Measurements from ENCODE around the gene C5orf24. TPM values are rescaled to one million over a fixed set of nuclear protein-coding genes. Genes with fewer than 3 reads are reported as not detected.

Gene C5orf24
- polyA plus RNA-seq, 3 donors: 5.6 to 17.1 (median 6.6) TPM

DNA sequence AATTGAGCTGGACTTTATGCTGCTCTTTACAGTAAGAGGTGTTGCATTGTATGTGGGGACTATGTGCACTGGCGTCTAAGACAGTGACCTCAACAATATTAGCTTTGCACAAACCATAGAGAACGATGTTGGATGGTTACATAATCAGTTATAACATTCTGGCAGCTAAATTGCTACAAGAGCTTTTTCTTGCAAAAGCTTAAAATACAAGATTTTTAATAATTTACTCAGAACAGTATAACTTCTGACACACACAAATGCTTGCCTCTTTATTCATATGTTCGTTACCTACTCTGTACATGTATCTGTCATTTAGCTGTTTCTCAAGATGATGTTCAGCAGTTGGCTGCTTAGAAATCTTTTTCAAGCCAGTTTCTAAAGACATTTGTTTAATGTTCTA is 11.6 kb downstream of the C5orf24 start:
- H2AFZ ChIP-seq (ENCODE audit: insufficient read depth, low read depth, low read length, poor library complexity, severe bottlenecking): no peak overlapping the region
- DNase-seq: no peak

DNA sequence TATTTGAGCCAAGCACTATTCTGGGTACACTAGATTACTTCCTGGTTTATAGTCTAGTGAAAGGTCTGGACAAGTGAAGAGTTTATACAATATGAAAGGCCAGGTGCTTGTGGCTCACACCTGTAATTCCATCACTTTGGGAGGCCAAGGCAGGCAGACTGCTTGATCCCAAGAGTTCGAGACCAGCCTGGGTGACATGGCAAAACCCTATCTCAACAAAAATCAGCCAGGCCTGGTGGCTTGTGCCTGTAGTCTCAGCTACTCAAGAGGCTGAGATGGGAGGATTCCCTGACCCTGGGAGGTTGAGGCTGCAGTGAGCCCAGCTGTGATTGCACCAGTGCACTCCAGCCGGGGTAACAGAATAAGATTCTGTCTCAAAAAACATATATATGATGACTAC is 18.9 kb downstream of the C5orf24 start:
- no peaks in the 10 kb centered on the region for H3K4me1 Mint-ChIP-seq
- Histone ChIP-seq H3K4me2 (replicated peaks; ENCODE audit: extremely low read depth, low read length, poor library complexity, severe bottlenecking) (no peak overlapping the region), H3K36me3 (replicated peaks in 1 of 2; ENCODE audit: control insufficient read depth in 1 of 2, insufficient read depth in 2 of 2, low read length in 2 of 2) (peaks cover 7 to 17% of the 10 kb centered on the region in 2 donors), H3K79me2 (ENCODE audit: insufficient read depth, low read length) (no peaks in the 10 kb centered on the region), H3K27ac (ENCODE audit: low read depth in 1 of 2, low read length in 2 of 2) (no peak overlapping the region), H3K9ac (ENCODE audit: insufficient read depth, low read length, poor library complexity, severe bottlenecking) (no peak overlapping the region), H2AFZ (ENCODE audit: insufficient read depth, low read depth, low read length, poor library complexity, severe bottlenecking) (no peak overlapping the region), H3K4me3 (replicated peaks in 1 of 3; ENCODE audit: low read depth in 2 of 3, low read length in 3 of 3) (no peak overlapping the region), H3K4me1 (ENCODE audit: control insufficient read depth in 1 of 2, insufficient read depth in 2 of 2, low read length in 2 of 2) (no peaks in the 10 kb centered on the region), H3K27me3 (ENCODE audit: control insufficient read depth in 2 of 2, insufficient read depth in 2 of 2, low read length in 2 of 2) (no peaks in the 10 kb centered on the region), H4K20me1 (ENCODE audit: insufficient read depth, low read length) (no peaks in the 10 kb centered on the region), H3K9me3 (replicated peaks in 1 of 2; ENCODE audit: control insufficient read depth in 1 of 2, insufficient read depth in 1 of 2, low read length in 2 of 2) (no peaks in the 10 kb centered on the region)
- H3K36me3 Mint-ChIP-seq: peaks cover 12 to 21% of the 10 kb centered on the region in 2 donors
- intact Hi-C loops (cut with micrococcal nuclease): no loop called here
- no peaks in the 10 kb centered on the region for H3K9me3 Mint-ChIP-seq
- no peak overlapping the region for H3K27ac Mint-ChIP-seq
- TF ChIP-seq, protein P1, sequence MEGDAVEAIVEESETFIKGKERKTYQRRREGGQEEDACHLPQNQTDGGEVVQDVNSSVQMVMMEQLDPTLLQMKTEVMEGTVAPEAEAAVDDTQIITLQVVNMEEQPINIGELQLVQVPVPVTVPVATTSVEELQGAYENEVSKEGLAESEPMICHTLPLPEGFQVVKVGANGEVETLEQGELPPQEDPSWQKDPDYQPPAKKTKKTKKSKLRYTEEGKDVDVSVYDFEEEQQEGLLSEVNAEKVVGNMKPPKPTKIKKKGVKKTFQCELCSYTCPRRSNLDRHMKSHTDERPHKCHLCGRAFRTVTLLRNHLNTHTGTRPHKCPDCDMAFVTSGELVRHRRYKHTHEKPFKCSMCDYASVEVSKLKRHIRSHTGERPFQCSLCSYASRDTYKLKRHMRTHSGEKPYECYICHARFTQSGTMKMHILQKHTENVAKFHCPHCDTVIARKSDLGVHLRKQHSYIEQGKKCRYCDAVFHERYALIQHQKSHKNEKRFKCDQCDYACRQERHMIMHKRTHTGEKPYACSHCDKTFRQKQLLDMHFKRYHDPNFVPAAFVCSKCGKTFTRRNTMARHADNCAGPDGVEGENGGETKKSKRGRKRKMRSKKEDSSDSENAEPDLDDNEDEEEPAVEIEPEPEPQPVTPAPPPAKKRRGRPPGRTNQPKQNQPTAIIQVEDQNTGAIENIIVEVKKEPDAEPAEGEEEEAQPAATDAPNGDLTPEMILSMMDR (IDR thresholded peaks at IDR 0.05): no peak
- DNase-seq: no peak
- peaks cover 0 to 2% (median 0%) of the 10 kb centered on the region in 3 donors for H3K27me3 Mint-ChIP-seq (ENCODE audit: low read depth in 3 of 3)
- no CpG with 5 or more reads among the region's 2 CpGs for WGBS (ENCODE audit: insufficient coverage)
- H3K4me3 Mint-ChIP-seq: no peak overlapping the region

More for the DNA sequence above, 11.6 kb downstream of the C5orf24 start:
- no peaks in the 10 kb centered on the region for H3K9me3 ChIP-seq (replicated peaks in 1 of 2; ENCODE audit: control insufficient read depth in 1 of 2, insufficient read depth in 1 of 2, low read length in 2 of 2)
- H4K20me1 ChIP-seq (ENCODE audit: insufficient read depth, low read length): peaks cover 39% of the 10 kb centered on the region
- H3K4me3 ChIP-seq (replicated peaks in 1 of 3; ENCODE audit: low read depth in 2 of 3, low read length in 3 of 3): no peak overlapping the region
- H3K27ac Mint-ChIP-seq: no peak overlapping the region
- H3K4me1 Mint-ChIP-seq: no peaks in the 10 kb centered on the region
- H3K27me3 Mint-ChIP-seq (ENCODE audit: low read depth in 3 of 3): peaks cover 0 to 2% (median 0%) of the 10 kb centered on the region in 3 donors
- TF ChIP-seq, protein P1 (IDR thresholded peaks at IDR 0.05): no peak
- no peak overlapping the region for H3K27ac ChIP-seq (ENCODE audit: low read depth in 1 of 2, low read length in 2 of 2)
- peaks cover 53 to 82% of the 10 kb centered on the region in 2 donors for H3K36me3 ChIP-seq (replicated peaks in 1 of 2; ENCODE audit: control insufficient read depth in 1 of 2, insufficient read depth in 2 of 2, low read length in 2 of 2)
- no peak overlapping the region for H3K4me2 ChIP-seq (replicated peaks; ENCODE audit: extremely low read depth, low read length, poor library complexity, severe bottlenecking)
- intact Hi-C loops (cut with micrococcal nuclease): no loop called here
- no peaks in the 10 kb centered on the region for H3K9me3 Mint-ChIP-seq
- H3K79me2 ChIP-seq (ENCODE audit: insufficient read depth, low read length): peaks cover 27% of the 10 kb centered on the region
- no peak overlapping the region for H3K9ac ChIP-seq (ENCODE audit: insufficient read depth, low read length, poor library complexity, severe bottlenecking)
- H3K27me3 ChIP-seq (ENCODE audit: control insufficient read depth in 2 of 2, insufficient read depth in 2 of 2, low read length in 2 of 2): no peaks in the 10 kb centered on the region
- no peak overlapping the region for H3K4me3 Mint-ChIP-seq
- peaks cover 44 to 61% of the 10 kb centered on the region in 2 donors for H3K36me3 Mint-ChIP-seq
- no CpG with 5 or more reads among the region's 3 CpGs for WGBS (ENCODE audit: insufficient coverage)
- H3K4me1 ChIP-seq (ENCODE audit: control insufficient read depth in 1 of 2, insufficient read depth in 2 of 2, low read length in 2 of 2): no peaks in the 10 kb centered on the region

Measured in CD14-positive monocyte (primary cell).